Esophagus squamous epithelium (tissue), 5 donors: Measurements from ENCODE around the gene USP11. TPM values are rescaled to one million over a fixed set of nuclear protein-coding genes. Genes with fewer than 3 reads are reported as not detected.

Experiments
- DNase-seq: peaks from one replicate; lab custom pipeline; 2025; lab: John Stamatoyannopoulos, UW
- H3K27ac ChIP-seq, 4 donors: fragments of 200-600 bp; sonication (generic); one replicate each; pipeline ENCODE4 v1.5.1; 2016 to 2019; ENCODE audit warnings: mild to moderate bottlenecking in 1 of 4
- H3K27me3 ChIP-seq, 4 donors: fragments of 200-600 bp; sonication (generic); 1 replicate in 3 of 4; 2 replicates in 1 of 4; pipeline versions ENCODE4 v1.5.1 to v1.6.0; 2017 to 2021; ENCODE audit warnings: antibody characterized with exemption in 1 of 4
- H3K36me3 ChIP-seq, 3 donors: fragments of 200-600 bp; sonication (generic); one replicate each; pipeline ENCODE4 v1.5.1; 2016 to 2019
- H3K4me1 ChIP-seq, 3 donors: fragments of 200-600 bp; sonication (generic); one replicate each; pipeline ENCODE4 v1.5.1; 2017 to 2019
- H3K4me3 ChIP-seq, 4 donors: fragments of 200-600 bp; sonication (generic); 1 replicate in 3 of 4; 2 replicates in 1 of 4; pipeline ENCODE4 v1.5.1; 2016 to 2019; ENCODE audit warnings: mild to moderate bottlenecking in 2 of 4, moderate library complexity in 1 of 4
- H3K9me3 ChIP-seq, 3 donors: fragments of 200-600 bp; sonication (generic); one replicate each; pipeline ENCODE4 v1.5.1; 2016 to 2019
- POLR2A ChIP-seq, 4 donors: fragments of 450-650 bp; IDR thresholded peaks; one replicate each; pipeline ENCODE4 v1.6.1; 2017; ENCODE audit warnings: antibody characterized with exemption in 4 of 4, mild to moderate bottlenecking in 4 of 4, moderate library complexity in 3 of 4
- WGBS, 2 donors: methylation state at CpG; one replicate each; pipeline ENCODE4 v1.1.5; 2018; 5-methylcytosine and 5-hydroxymethylcytosine counted together
- intact Hi-C: fragments of 100-400 bp; cut with DNase I; formaldehyde crosslinking; loops from one replicate; pipeline ENCODE4 v1.15.0; 2022
- total RNA-seq, 4 donors: library from RNA; depleted of rRNA; stranded (reverse); fragments of >200 nt; gene quantifications; one replicate each; pipeline ENCODE4 v1.1.0, GENCODE V29; 2016
- TF ChIP-seq, protein P1 (sequence below), 6 experiments: fragments of 450-650 bp in 4 of 6; fragments of 200-600 bp in 2 of 6; sonication (generic) in 2 of 6; IDR thresholded peaks; one replicate each; pipeline ENCODE4 v1.5.1; 2016 to 2019; ENCODE audit warnings: antibody characterized with exemption in 6 of 6, mild to moderate bottlenecking in 4 of 6, moderate library complexity in 4 of 6
- donor health status: DM: yes; HTN: yes; CAD: no.

USP11 gene
- total RNA-seq, 4 donors from 2014 or later: 6.6 to 26.9 (median 21.3) TPM

DNA sequence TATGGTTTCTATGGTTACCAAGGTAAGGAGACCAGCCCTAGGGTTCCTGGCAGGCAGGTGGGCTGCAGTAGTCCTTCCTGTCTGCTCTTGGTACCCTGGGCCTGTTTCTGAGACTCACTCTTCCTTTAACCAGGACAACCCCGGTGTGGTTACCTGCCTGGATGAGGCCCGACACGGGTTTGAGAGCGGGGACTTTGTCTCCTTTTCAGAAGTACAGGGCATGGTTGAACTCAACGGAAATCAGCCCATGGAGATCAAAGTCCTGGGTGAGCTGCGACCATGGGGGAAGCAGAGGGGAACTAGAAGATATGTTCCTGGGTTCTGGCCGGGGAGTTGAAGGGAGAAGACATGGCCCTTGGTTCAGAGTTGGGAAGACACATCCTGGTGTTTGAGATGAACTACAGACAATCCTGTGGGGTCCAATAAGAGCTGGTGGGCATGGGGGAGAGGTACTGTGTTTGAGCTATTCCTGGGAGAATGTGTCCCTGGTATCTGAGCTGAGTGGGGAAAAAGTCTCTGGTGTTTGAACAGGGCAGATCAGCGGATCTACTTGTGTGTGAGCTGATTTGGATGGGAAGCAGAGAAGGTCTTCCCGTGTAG, 31.4 kb upstream of the USP11 start:
- H3K36me3 ChIP-seq: peaks cover 58 to 86% (median 74%) of the 10 kb centered on the region in 3 donors

DNA sequence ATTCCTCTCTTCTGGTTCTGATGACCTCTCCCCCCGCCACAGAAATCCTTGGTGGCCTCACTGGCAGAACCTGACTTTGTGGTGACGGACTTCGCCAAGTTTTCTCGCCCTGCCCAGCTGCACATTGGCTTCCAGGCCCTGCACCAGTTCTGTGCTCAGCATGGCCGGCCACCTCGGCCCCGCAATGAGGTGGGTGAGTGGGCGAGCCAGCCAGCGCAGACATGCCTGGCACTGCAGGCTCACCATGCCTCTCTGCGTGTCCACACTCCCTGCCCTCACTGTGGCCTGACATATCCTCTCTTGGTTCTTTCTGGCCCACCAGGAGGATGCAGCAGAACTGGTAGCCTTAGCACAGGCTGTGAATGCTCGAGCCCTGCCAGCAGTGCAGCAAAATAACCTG, 30.5 kb upstream of the USP11 start:
- no peak for DNase-seq
- intact Hi-C loops: loop anchor here (10.0 kb wide), 1 partner anchor 182 kb away; no protein-coding TSS in a partner anchor
- Histone ChIP-seq H3K27me3 (no peaks in the 10 kb centered on the region), H3K36me3 (peaks cover 65 to 94% (median 78%) of the 10 kb centered on the region in 3 donors), H3K4me1 (peaks cover 0 to 39% (median 12%) of the 10 kb centered on the region in 3 donors), H3K27ac (no peak overlapping the region), H3K4me3 (no peak overlapping the region), H3K9me3 (no peaks in the 10 kb centered on the region)
- TF ChIP-seq POLR2A (IDR thresholded peaks at IDR 0.05): no peak
- TF ChIP-seq, protein P1, sequence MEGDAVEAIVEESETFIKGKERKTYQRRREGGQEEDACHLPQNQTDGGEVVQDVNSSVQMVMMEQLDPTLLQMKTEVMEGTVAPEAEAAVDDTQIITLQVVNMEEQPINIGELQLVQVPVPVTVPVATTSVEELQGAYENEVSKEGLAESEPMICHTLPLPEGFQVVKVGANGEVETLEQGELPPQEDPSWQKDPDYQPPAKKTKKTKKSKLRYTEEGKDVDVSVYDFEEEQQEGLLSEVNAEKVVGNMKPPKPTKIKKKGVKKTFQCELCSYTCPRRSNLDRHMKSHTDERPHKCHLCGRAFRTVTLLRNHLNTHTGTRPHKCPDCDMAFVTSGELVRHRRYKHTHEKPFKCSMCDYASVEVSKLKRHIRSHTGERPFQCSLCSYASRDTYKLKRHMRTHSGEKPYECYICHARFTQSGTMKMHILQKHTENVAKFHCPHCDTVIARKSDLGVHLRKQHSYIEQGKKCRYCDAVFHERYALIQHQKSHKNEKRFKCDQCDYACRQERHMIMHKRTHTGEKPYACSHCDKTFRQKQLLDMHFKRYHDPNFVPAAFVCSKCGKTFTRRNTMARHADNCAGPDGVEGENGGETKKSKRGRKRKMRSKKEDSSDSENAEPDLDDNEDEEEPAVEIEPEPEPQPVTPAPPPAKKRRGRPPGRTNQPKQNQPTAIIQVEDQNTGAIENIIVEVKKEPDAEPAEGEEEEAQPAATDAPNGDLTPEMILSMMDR (IDR thresholded peaks at IDR 0.05): no peak
- WGBS, 2 donors: 98% methylated on average over 5 of the region's 11 CpGs; no CpG with 5 or more reads in 1 of the 2 donors

More for the DNA sequence above, 31.4 kb upstream of the USP11 start:
- WGBS, 2 donors: 97% methylated on average over 5 of the region's 9 CpGs; no CpG with 5 or more reads in 1 of the 2 donors
- H3K9me3 ChIP-seq: no peaks in the 10 kb centered on the region
- DNase-seq: no peak
- intact Hi-C loops: loop anchor here (10.0 kb wide), 1 partner anchor 183 kb away; no protein-coding TSS in a partner anchor
- peak overlapping the region; percentile 68 to 85 (median 80) for H3K27ac ChIP-seq
- TF ChIP-seq, protein P1 (IDR thresholded peaks at IDR 0.05): no peak
- no peak for TF ChIP-seq POLR2A (IDR thresholded peaks at IDR 0.05)
- no peak overlapping the region for H3K4me3 ChIP-seq
- no peaks in the 10 kb centered on the region for H3K27me3 ChIP-seq
- H3K4me1 ChIP-seq: peaks cover 0 to 48% (median 20%) of the 10 kb centered on the region in 3 donors

DNA sequence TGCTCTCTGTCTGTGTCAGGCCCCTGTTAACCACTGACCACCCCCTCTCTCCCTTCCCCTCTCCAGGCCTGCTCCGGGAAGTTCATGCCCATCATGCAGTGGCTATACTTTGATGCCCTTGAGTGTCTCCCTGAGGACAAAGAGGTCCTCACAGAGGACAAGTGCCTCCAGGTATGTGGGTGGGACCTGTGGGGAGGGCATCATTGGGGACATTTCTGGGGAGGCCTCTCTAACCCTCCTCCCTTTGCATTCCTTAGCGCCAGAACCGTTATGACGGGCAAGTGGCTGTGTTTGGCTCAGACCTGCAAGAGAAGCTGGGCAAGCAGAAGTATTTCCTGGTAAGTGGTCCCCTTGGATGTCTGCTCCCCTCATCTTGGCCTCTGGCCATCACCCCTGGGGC, 29.9 kb upstream of the USP11 start:
- H3K36me3 ChIP-seq: peaks cover 65 to 100% (median 78%) of the 10 kb centered on the region in 3 donors
- no peaks in the 10 kb centered on the region for H3K9me3 ChIP-seq
- H3K4me1 ChIP-seq: peaks cover 0 to 33% (median 12%) of the 10 kb centered on the region in 3 donors
- H3K27ac ChIP-seq: no peak overlapping the region
- no peaks in the 10 kb centered on the region for H3K27me3 ChIP-seq
- intact Hi-C loops: loop anchor here (10.0 kb wide), 1 partner anchor 182 kb away; no protein-coding TSS in a partner anchor
- no peak for DNase-seq
- TF ChIP-seq POLR2A (IDR thresholded peaks at IDR 0.05): no peak
- TF ChIP-seq, protein P1 (IDR thresholded peaks at IDR 0.05): no peak
- 60 to 67% methylated on average over 1 to 4 of the region's 4 CpGs for WGBS, 2 donors
- no peak overlapping the region for H3K4me3 ChIP-seq

DNA sequence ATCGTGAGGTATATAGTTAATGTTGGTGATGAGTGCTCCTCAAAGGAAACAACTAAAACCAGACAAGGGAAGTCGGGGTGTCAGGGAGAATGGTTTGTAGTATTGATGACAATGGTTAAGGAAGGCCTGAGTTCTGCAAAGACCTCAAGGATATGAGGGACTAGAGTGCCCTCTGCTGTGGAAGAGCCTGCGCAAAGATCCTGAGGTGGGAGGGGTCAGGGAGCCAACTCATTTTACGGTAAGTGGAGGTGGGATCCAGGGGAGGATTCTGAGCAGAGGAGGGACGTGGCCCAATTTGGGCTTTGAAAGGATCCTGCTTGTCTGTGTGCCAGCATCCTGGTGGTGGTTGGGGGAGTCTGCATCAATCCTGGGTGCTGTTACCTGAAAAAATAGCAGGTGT, 27.8 kb upstream of the USP11 start:
- WGBS, 2 donors: 73 to 81% methylated on average over 5 of the region's 5 CpGs
- intact Hi-C loops: loop anchor here (10.0 kb wide), 1 partner anchor 180 kb away; no protein-coding TSS in a partner anchor
- H3K9me3 ChIP-seq: no peaks in the 10 kb centered on the region
- H3K4me3 ChIP-seq: no peak overlapping the region
- DNase-seq: no peak
- no peak overlapping the region for H3K27ac ChIP-seq
- no peaks in the 10 kb centered on the region for H3K27me3 ChIP-seq
- peaks cover 0 to 13% (median 4%) of the 10 kb centered on the region in 3 donors for H3K4me1 ChIP-seq
- peaks cover 56 to 100% (median 70%) of the 10 kb centered on the region in 3 donors for H3K36me3 ChIP-seq
- TF ChIP-seq, protein P1 (IDR thresholded peaks at IDR 0.05): no peak
- TF ChIP-seq POLR2A (IDR thresholded peaks at IDR 0.05): no peak

DNA sequence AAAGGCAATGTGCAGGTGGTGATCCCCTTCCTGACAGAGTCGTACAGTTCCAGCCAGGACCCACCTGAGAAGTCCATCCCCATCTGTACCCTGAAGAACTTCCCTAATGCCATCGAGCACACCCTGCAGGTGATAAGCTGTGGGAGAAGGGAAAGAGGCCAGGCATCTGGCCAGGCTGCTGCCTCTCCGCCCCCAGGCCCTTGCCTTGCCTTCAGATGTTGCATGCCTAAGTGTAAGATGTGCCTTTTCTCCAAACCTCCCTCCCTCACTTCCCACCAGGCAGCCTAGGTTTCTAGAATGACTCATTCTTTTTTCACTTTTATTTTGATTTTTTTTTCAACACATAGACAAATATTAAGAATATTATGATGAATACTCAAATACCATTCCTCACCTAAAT, 26.5 kb upstream of the USP11 start:
- no peak for TF ChIP-seq POLR2A (IDR thresholded peaks at IDR 0.05)
- TF ChIP-seq, protein P1 (IDR thresholded peaks at IDR 0.05): no peak
- 76% methylated on average over 3 of the region's 3 CpGs; no CpG with 5 or more reads in 1 of the 2 donors for WGBS, 2 donors
- Histone ChIP-seq H3K4me3 (no peak overlapping the region), H3K4me1 (no peaks in the 10 kb centered on the region), H3K27me3 (no peaks in the 10 kb centered on the region), H3K9me3 (no peaks in the 10 kb centered on the region), H3K27ac (no peak overlapping the region), H3K36me3 (peaks cover 58 to 100% (median 76%) of the 10 kb centered on the region in 3 donors)
- no peak for DNase-seq
- intact Hi-C loops: loop anchor here (10.0 kb wide), 1 partner anchor 178 kb away; no protein-coding TSS in a partner anchor
